ENCODE results near the gene TMEM134. TPM values are rescaled to one million over a fixed set of nuclear protein-coding genes. Genes with fewer than 3 reads are reported as not detected.
"Not testable (repeated sequence)": the region's sequence is repeated elsewhere in the genome, so short reads cannot be mapped to it uniquely, and the experiment has no call there.

The TMEM134 gene
- total RNA-seq, 1 experiment from 2014 or later = 7.6 TPM

GRCh38 chr11:67493548-67494370 lies 24.7 kb upstream of the TMEM134 start:
- H3K27ac ChIP-seq = no peak overlapping the region
- DNase-seq = no peak

GRCh38 chr11:67492801-67493547 lies 23.9 kb upstream of the TMEM134 start:
- no peak overlapping the region for H3K27ac ChIP-seq
- no peaks in the 10 kb centered on the region for H3K27me3 ChIP-seq
- no peaks in the 10 kb centered on the region for H3K36me3 ChIP-seq
- H3K4me1 ChIP-seq = no peaks in the 10 kb centered on the region
- no peak for DNase-seq
- no peak overlapping the region for H3K4me3 ChIP-seq
- no peaks in the 10 kb centered on the region for H3K9me3 ChIP-seq (replicated peaks)

More at GRCh38 chr11:67493548-67494370, 24.7 kb upstream of the TMEM134 start:
- Histone ChIP-seq H3K36me3 (no peaks in the 10 kb centered on the region), H3K4me1 (no peaks in the 10 kb centered on the region), H3K27me3 (no peaks in the 10 kb centered on the region), H3K4me3 (no peak overlapping the region), H3K9me3 (replicated peaks) (no peaks in the 10 kb centered on the region)

GRCh38 chr11:67492069-67492727 lies 23.1 kb upstream of the TMEM134 start:
- H3K4me3 ChIP-seq = no peak overlapping the region

GRCh38 chr11:67491276-67492068 lies 22.4 kb upstream of the TMEM134 start:
- no peaks in the 10 kb centered on the region for H3K4me1 ChIP-seq
- no peaks in the 10 kb centered on the region for H3K36me3 ChIP-seq
- no peak overlapping the region for H3K27ac ChIP-seq
- no peaks in the 10 kb centered on the region for H3K9me3 ChIP-seq (replicated peaks)
- no peaks in the 10 kb centered on the region for H3K27me3 ChIP-seq
- DNase-seq = no peak
- no peak overlapping the region for H3K4me3 ChIP-seq

More at GRCh38 chr11:67492069-67492727, 23.1 kb upstream of the TMEM134 start:
- no peak overlapping the region for H3K27ac ChIP-seq
- H3K4me1 ChIP-seq = no peaks in the 10 kb centered on the region
- no peaks in the 10 kb centered on the region for H3K36me3 ChIP-seq
- H3K27me3 ChIP-seq = no peaks in the 10 kb centered on the region
- no peak for DNase-seq
- H3K9me3 ChIP-seq (replicated peaks) = no peaks in the 10 kb centered on the region

- Histone ChIP-seq H3K4me3 (no peak overlapping the region), H3K27ac (no peak overlapping the region), H3K9me3 (replicated peaks) (no peaks in the 10 kb centered on the region), H3K4me1 (no peaks in the 10 kb centered on the region), H3K27me3 (no peaks in the 10 kb centered on the region), H3K36me3 (no peaks in the 10 kb centered on the region)
- no peak for DNase-seq
Observed at GRCh38 chr11:67490727-67491065, 21.6 kb upstream of the TMEM134 start.

- no peaks in the 10 kb centered on the region for H3K36me3 ChIP-seq
- DNase-seq = no peak
- H3K27me3 ChIP-seq = no peaks in the 10 kb centered on the region
- H3K4me1 ChIP-seq = no peaks in the 10 kb centered on the region
- H3K27ac ChIP-seq = no peak overlapping the region
- H3K4me3 ChIP-seq = no peak overlapping the region
- no peaks in the 10 kb centered on the region for H3K9me3 ChIP-seq (replicated peaks)
Observed at GRCh38 chr11:67489885-67490726, 21.1 kb upstream of the TMEM134 start.

GRCh38 chr11:67489203-67489884 lies 20.3 kb upstream of the TMEM134 start:
- H3K9me3 ChIP-seq (replicated peaks) = no peaks in the 10 kb centered on the region
- DNase-seq = no peak
- no peaks in the 10 kb centered on the region for H3K36me3 ChIP-seq
- no peak overlapping the region for H3K4me3 ChIP-seq
- H3K27me3 ChIP-seq = no peaks in the 10 kb centered on the region
- no peaks in the 10 kb centered on the region for H3K4me1 ChIP-seq
- H3K27ac ChIP-seq = no peak overlapping the region

GRCh38 chr11:67486481-67487195 lies 17.6 kb upstream of the TMEM134 start:
- no peak for DNase-seq
- Histone ChIP-seq H3K4me1 (no peaks in the 10 kb centered on the region), H3K27ac (no peak overlapping the region), H3K36me3 (no peaks in the 10 kb centered on the region), H3K4me3 (no peak overlapping the region), H3K9me3 (replicated peaks) (no peaks in the 10 kb centered on the region), H3K27me3 (no peaks in the 10 kb centered on the region)

- not testable (repeated sequence) for H3K9me3 ChIP-seq (replicated peaks); DNase-seq; H3K4me1 ChIP-seq; H3K4me3 ChIP-seq; H3K27me3 ChIP-seq; H3K36me3 ChIP-seq; H3K27ac ChIP-seq
Observed at GRCh38 chr11:67485873-67486361, 16.9 kb upstream of the TMEM134 start.

- H3K27ac ChIP-seq = no peak overlapping the region
- no peak overlapping the region for H3K4me3 ChIP-seq
- H3K27me3 ChIP-seq = no peaks in the 10 kb centered on the region
- no peaks in the 10 kb centered on the region for H3K36me3 ChIP-seq
- no peaks in the 10 kb centered on the region for H3K9me3 ChIP-seq (replicated peaks)
- H3K4me1 ChIP-seq = no peaks in the 10 kb centered on the region
- no peak for DNase-seq
Observed at GRCh38 chr11:67484847-67485311, 15.8 kb upstream of the TMEM134 start.

- DNase-seq = no peak
- H3K27me3 ChIP-seq = no peaks in the 10 kb centered on the region
- no peaks in the 10 kb centered on the region for H3K9me3 ChIP-seq (replicated peaks)
- no peak overlapping the region for H3K4me3 ChIP-seq
- H3K4me1 ChIP-seq = no peaks in the 10 kb centered on the region
- no peak overlapping the region for H3K27ac ChIP-seq
- no peaks in the 10 kb centered on the region for H3K36me3 ChIP-seq
Observed at GRCh38 chr11:67483831-67484665, 15.0 kb upstream of the TMEM134 start.
